ENCODE measurements around the gene PAK6. TPM values are rescaled to one million over a fixed set of nuclear protein-coding genes. Genes with fewer than 3 reads are reported as not detected.

Gene PAK6
- total RNA-seq, 4 donors from 2014 or later: 0.33 to 0.52 (median 0.45) TPM; not detected in 1

DNA sequence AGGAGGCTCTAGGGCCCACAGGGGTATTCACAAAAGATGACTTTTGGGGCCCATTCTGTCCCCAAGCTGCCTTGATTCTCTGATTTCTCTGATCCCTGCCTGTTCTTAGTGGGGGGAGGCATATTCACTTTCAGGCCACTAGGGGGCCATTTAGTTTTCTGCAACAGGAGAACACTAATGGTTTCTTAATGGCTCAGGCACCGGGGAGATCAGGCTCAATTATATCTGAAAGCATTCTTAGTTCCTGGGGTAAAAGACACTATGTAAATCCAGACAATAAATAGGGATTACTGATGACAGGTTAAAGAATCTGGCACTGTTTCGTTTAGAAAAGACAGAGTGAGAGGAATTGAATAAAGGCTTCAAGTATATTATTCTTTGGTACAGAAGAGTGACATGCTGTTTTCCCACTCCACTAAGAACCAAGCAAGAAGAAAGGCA, 82.1 kb downstream of the PAK6 start:
- no peak for DNase-seq (ENCODE audit: extremely low spot score)
- no peaks in the 10 kb centered on the region for H3K36me3 ChIP-seq
- H3K27ac ChIP-seq (replicated peaks in 1 of 4): peak overlapping the region; percentile 86 to 98 (median 96)
- 2% methylated on average over 2 of the region's 2 CpGs for WGBS
- intact Hi-C loops (cut with DNase I): loop anchor here (2.0 to 5.0 kb wide), 2 partner anchors 46 to 102 kb away; no protein-coding TSS in a partner anchor
- H3K4me3 ChIP-seq: no peak overlapping the region
- H3K27me3 ChIP-seq: no peaks in the 10 kb centered on the region
- H3K9me3 ChIP-seq: no peaks in the 10 kb centered on the region
- TF ChIP-seq EP300 (IDR thresholded peaks at IDR 0.05): no peak
- TF ChIP-seq, protein P1, sequence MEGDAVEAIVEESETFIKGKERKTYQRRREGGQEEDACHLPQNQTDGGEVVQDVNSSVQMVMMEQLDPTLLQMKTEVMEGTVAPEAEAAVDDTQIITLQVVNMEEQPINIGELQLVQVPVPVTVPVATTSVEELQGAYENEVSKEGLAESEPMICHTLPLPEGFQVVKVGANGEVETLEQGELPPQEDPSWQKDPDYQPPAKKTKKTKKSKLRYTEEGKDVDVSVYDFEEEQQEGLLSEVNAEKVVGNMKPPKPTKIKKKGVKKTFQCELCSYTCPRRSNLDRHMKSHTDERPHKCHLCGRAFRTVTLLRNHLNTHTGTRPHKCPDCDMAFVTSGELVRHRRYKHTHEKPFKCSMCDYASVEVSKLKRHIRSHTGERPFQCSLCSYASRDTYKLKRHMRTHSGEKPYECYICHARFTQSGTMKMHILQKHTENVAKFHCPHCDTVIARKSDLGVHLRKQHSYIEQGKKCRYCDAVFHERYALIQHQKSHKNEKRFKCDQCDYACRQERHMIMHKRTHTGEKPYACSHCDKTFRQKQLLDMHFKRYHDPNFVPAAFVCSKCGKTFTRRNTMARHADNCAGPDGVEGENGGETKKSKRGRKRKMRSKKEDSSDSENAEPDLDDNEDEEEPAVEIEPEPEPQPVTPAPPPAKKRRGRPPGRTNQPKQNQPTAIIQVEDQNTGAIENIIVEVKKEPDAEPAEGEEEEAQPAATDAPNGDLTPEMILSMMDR (IDR thresholded peaks at IDR 0.05): peak; percentile 90 to 97 (median 93)
- peaks cover 16 to 47% (median 40%) of the 10 kb centered on the region in 4 donors for H3K4me1 ChIP-seq

DNA sequence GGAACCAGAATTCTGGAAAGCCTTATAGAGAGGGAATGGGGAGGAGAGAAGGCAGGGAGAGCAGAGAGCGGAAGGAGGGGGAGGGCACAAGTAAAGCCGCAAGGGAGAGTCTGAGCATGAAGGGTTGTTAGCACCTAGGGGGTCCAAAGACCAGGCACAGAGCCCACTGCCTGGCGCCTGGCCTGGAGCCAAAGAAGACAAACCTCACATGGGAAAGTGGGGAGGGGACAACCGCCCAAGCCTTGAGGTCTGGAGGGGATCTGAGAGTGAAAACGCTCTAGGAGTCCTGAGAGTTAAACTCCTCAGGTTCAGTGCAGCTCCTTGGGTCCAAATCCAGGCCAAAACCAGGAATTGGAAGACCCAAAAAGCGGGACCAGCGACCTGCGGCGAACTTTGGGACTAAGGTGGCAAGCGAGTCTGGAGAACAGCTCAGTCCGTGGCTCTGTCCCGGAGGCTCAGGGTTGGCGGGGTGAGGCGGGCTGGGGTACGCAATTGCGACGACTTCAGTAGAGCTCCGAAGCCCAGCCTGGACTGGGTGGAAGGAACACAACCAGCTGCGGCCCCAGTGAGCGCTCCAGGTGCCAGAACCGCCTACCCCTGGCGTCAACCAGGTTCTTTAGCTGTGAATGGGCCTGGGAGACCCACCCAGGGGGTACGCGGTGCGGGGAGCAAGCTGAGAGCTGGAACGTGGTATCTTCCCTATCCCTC, 83.8 kb downstream of the PAK6 start:
- peak overlapping the region; percentile 86 to 98 (median 96) for H3K27ac ChIP-seq (replicated peaks in 1 of 4)
- intact Hi-C loops (cut with DNase I): loop anchor here (2.0 to 5.0 kb wide), 2 partner anchors 16 to 45 kb away; no protein-coding TSS in a partner anchor
- 59% methylated on average over 25 of the region's 26 CpGs for WGBS
- H3K4me3 ChIP-seq: peak overlapping the region; percentile 86 to 95 (median 95)
- peaks cover 33 to 64% (median 57%) of the 10 kb centered on the region in 4 donors for H3K4me1 ChIP-seq
- no peaks in the 10 kb centered on the region for H3K9me3 ChIP-seq
- DNase-seq (ENCODE audit: extremely low spot score): no peak
- H3K36me3 ChIP-seq: peaks cover 0 to 5% (median 0%) of the 10 kb centered on the region in 4 donors
- TF ChIP-seq POLR2AphosphoS5 (IDR thresholded peaks at IDR 0.05): peak; percentile 48 to 53
- TF ChIP-seq POLR2A (IDR thresholded peaks at IDR 0.05; ENCODE audit: low read depth): no peak
- TF ChIP-seq EP300 (IDR thresholded peaks at IDR 0.05): no peak
- TF ChIP-seq, protein P1 (IDR thresholded peaks at IDR 0.05): no peak
- no peaks in the 10 kb centered on the region for H3K27me3 ChIP-seq

DNA sequence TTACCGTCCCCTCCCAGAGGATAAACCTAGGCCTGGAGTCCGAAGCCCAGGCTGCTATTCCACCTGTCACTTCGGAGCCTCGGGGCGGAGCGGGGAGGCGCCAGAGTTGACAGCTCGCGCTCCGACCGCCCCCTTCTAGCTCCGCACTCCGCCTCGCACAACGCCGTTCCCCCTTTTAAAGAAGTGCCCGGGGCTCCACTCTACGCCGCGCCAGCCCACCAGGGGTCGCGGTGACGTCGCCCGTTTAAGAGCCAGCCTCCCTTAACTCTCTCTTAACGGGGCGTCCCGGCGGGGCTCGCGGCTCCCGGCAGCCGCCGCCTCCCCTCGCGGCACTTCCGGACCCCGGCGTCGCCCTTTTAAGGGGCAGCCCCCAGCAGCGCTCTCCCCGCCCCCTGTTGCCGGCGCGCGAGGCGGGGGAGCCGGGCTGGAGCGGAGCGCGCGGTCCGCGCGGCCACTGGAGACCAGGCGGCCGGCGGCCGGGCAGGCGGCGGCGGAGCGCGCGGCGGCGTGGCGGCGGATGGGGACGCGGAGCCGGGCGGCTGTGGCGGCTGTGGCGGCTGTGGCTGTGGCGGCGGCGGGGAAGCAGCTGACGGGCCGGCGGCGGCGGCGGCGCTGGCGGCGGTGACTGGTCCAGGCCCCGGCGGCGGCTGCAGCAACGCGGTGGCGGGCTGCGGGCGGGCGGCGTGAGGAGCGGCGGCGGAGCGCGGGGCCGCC, 84.5 kb downstream of the PAK6 start, which contains the start of gene INAFM2:
INAFM2 (plus strand) TSS at position 454 of the 714 bp plus-strand sequence. CDS start 364 bp downstream, outside the sequence.
- TF ChIP-seq, protein P1 (IDR thresholded peaks at IDR 0.05): peak; percentile 60 to 77 (median 72)
- TF ChIP-seq POLR2A (IDR thresholded peaks at IDR 0.05; ENCODE audit: low read depth): no peak
- TF ChIP-seq EP300 (IDR thresholded peaks at IDR 0.05): no peak
- peak; percentile 66 to 83 for TF ChIP-seq POLR2AphosphoS5 (IDR thresholded peaks at IDR 0.05)
- Histone ChIP-seq H3K36me3 (peaks cover 0 to 5% (median 0%) of the 10 kb centered on the region in 4 donors), H3K4me1 (peaks cover 40 to 71% (median 64%) of the 10 kb centered on the region in 4 donors), H3K9me3 (no peaks in the 10 kb centered on the region), H3K4me3 (peak within 1 kb of the TSS; percentile 86 to 95 (median 95)), H3K27ac (replicated peaks in 1 of 4) (peak within 1 kb of the TSS; percentile 92 to 98 (median 96)), H3K27me3 (no peaks in the 10 kb centered on the region)
- intact Hi-C loops (cut with DNase I): loop anchor here (2.0 to 5.0 kb wide), 2 partner anchors 15 to 44 kb away; no protein-coding TSS in a partner anchor
- 1% methylated on average over 31 of the region's 103 CpGs for WGBS
- DNase-seq (ENCODE audit: extremely low spot score): peak; percentile 97

DNA sequence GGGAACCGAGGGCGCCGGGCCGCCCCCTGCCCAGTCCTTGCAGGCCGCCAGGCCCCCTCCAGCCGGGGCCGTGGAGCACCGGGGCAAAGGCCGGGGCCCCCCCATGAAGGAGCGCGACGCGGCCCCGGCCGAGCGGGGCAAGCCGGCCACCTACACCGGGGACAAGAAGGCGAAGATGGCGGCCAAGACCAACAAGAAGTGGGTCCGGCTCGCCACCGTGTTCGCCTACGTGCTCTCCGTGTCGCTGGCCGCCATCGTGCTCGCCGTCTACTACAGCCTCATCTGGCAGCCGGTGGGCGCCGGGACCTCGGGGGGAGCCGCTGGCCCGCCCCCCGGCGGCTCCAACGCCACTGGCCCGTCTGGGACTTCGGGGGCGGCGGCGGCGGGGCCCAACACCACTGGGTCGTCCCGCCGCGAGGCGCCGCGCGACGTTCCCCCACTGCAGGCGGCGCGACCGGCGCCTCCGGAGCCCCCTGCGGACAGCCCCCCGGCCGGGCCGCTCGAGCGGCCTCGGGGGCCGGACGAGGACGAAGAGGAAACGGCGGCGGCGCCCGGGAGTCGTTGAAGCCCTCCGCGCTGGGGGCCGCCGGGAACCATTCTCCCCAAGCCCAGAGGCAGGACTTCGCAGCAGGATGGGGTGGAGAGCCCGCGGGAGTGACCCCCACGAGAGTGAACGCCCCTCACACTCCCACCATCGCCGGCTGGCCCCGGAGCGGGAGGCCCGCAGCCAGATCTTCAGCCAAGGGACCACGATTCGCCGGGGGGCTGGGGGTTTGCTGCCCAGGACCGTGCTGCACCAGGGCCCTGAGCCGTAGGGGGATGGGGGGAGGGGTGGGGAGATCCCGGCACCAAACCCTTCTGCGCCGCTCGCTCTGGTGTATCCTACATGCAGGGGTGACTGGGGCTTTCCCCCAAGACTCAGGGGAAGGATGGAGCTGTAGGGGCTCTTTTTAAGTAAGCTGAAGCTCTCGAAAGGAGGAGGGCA, 85.4 kb downstream of the PAK6 start:
- Histone ChIP-seq H3K9me3 (no peaks in the 10 kb centered on the region), H3K4me1 (peaks cover 48 to 80% (median 73%) of the 10 kb centered on the region in 4 donors), H3K4me3 (peak overlapping the region; percentile 86 to 95 (median 95)), H3K36me3 (peaks cover 0 to 5% (median 0%) of the 10 kb centered on the region in 4 donors), H3K27me3 (no peaks in the 10 kb centered on the region), H3K27ac (replicated peaks in 1 of 4) (peak overlapping the region; percentile 92 to 98 (median 96))
- no peak for DNase-seq (ENCODE audit: extremely low spot score)
- WGBS: 6% methylated on average over 6 of the region's 101 CpGs
- intact Hi-C loops (cut with DNase I): loop anchor here (2.0 to 5.0 kb wide), 2 partner anchors 15 to 43 kb away; no protein-coding TSS in a partner anchor
- TF ChIP-seq POLR2AphosphoS5 (IDR thresholded peaks at IDR 0.05): no peak
- no peak for TF ChIP-seq POLR2A (IDR thresholded peaks at IDR 0.05; ENCODE audit: low read depth)
- TF ChIP-seq, protein P1 (IDR thresholded peaks at IDR 0.05): no peak
- TF ChIP-seq EP300 (IDR thresholded peaks at IDR 0.05): no peak
